Measurements from ENCODE around the gene XYLT2. TPM values are rescaled to one million over a fixed set of nuclear protein-coding genes. Genes with fewer than 3 reads are reported as not detected.
A peak's percentile ranks its signal among the peaks of the same experiment; 100 is the strongest.

The XYLT2 gene
- total and polyA plus RNA-seq, 10 of the 15 experiments (the other 5 are each of a cell fraction or from before 2014, with no cell fraction given) = 0.82 to 20.6 (median 13.0) TPM

- Histone ChIP-seq H3K36me3 (ENCODE audit: control insufficient read depth in 2 of 2, insufficient read depth in 2 of 2, low read length in 1 of 2) (peaks cover 17 to 24% of the 10 kb centered on the region in 2 experiments; a peak in 3 of 4 replicates), H3K9ac (ENCODE audit: control insufficient read depth, insufficient read depth, low read length) (no peak overlapping the region), H4K20me1 (ENCODE audit: control insufficient read depth, insufficient read depth) (no peaks in the 10 kb centered on the region), H3K4me3 (no peak overlapping the region), H3K79me2 (ENCODE audit: control insufficient read depth, insufficient read depth, low read length) (no peaks in the 10 kb centered on the region; the same call in 1 of the 2 replicates), H3K4me2 (ENCODE audit: control insufficient read depth, insufficient read depth) (no peak overlapping the region), H3K27ac (ENCODE audit: control insufficient read depth, insufficient read depth) (no peak overlapping the region), H3K9me3 (replicated peaks; ENCODE audit: control insufficient read depth, insufficient read depth, low read length) (no peaks in the 10 kb centered on the region), H2AFZ (ENCODE audit: control insufficient read depth, low read depth, low read length) (no peak overlapping the region), H3K27me3 (replicated peaks in 1 of 2; ENCODE audit: control insufficient read depth in 2 of 2, insufficient read depth in 2 of 2, low read length in 1 of 2) (no peaks in the 10 kb centered on the region), H3K4me1 (ENCODE audit: control insufficient read depth, insufficient read depth, low read length) (no peaks in the 10 kb centered on the region)
- ChIA-PET SMC1A (ENCODE audit: uncharacterized antibody, unreplicated experiment) (interaction anchor here (0.9 to 2.9 kb wide), 7 partner anchors 8 to 111 kb away, joined by 3 to 26 read pairs (median 5); partner anchors contain the start of gene LRRC59), POLR2A (interaction anchor here (1.9 to 2.3 kb wide), 2 partner anchors 27 to 33 kb away, joined by 7 to 9 read pairs; partner anchors contain the start of gene LRRC59), CTCF (interaction anchor here (0.9 to 4.5 kb wide), 11 partner anchors 9 to 151 kb away, joined by 3 to 83 read pairs (median 18); partner anchors contain the start of genes EME1, LRRC59, MRPL27 and RSAD1), RAD21 (ENCODE audit: unreplicated experiment) (interaction anchor here (1.3 to 3.0 kb wide), 3 partner anchors 34 to 122 kb away, joined by 3 to 32 read pairs (median 4); partner anchors contain the start of gene LRRC59)
- DNase-seq (ENCODE audit: low read depth, low spot score) (no peak), FAIRE-seq (no peak), ATAC-seq (no peak)
- in situ Hi-C loops (cut with MboI) = loop anchor here (5.0 kb wide), 1 partner anchor 49 kb away; no protein-coding TSS in a partner anchor
- intact Hi-C loops (cut with micrococcal nuclease; ENCODE audit: unreplicated experiment) = no loop called here
- TF ChIP-seq BHLHE40 (IDR thresholded peaks at IDR 0.05; ENCODE audit: borderline replicate concordance in 1 of 2, low read depth in 2 of 2, low read length in 1 of 2) = no peak
- TF ChIP-seq NFYB (IDR thresholded peaks at IDR 0.05; ENCODE audit: insufficient read depth, low read depth, low read length) = 0 out of 2 replicates have a peak, but pooled peaks have one; percentile 35
- BruUV-seq (replicated peaks) = no TSS peak
- WGBS (ENCODE audit: insufficient coverage, insufficient replicate concordance, low lambda C conversion rate, missing lambda C conversion rate) = 85% methylated on average over 8 of the region's 8 CpGs
Measured at GRCh38 chr17:50363217-50364060, 17.5 kb downstream of the XYLT2 start.

- no peak overlapping the region for H3K4me3 ChIP-seq
- H2AFZ ChIP-seq (ENCODE audit: control insufficient read depth, low read depth, low read length) = no peak overlapping the region
- 53% methylated on average over 3 of the region's 4 CpGs for WGBS (ENCODE audit: insufficient coverage, insufficient replicate concordance, low lambda C conversion rate, missing lambda C conversion rate)
- no TSS peak for BruUV-seq (replicated peaks)
- SMC1A ChIA-PET (ENCODE audit: uncharacterized antibody, unreplicated experiment) = interaction anchor here (1.9 kb wide), 1 partner anchor 47 kb away, joined by 9 read pairs; no protein-coding TSS in a partner anchor
- POLR2A ChIA-PET = interaction anchor here (2.3 kb wide), 1 partner anchor 33 kb away, joined by 9 read pairs; the partner anchor contains the start of gene LRRC59
- no peaks in the 10 kb centered on the region; the same call in 1 of the 2 replicates for H3K79me2 ChIP-seq (ENCODE audit: control insufficient read depth, insufficient read depth, low read length)
- DNase-seq (ENCODE audit: low read depth, low spot score) = no peak
- no peak for FAIRE-seq
- CTCF ChIA-PET = interaction anchor here (0.9 to 4.5 kb wide), 7 partner anchors 15 to 115 kb away, joined by 3 to 68 read pairs (median 18); partner anchors contain the start of genes LRRC59, RSAD1 and XYLT2
- RAD21 ChIA-PET (ENCODE audit: unreplicated experiment) = interaction anchor here (3.0 kb wide), 1 partner anchor 33 kb away, joined by 32 read pairs; the partner anchor contains the start of gene LRRC59
- no peak overlapping the region for H3K9ac ChIP-seq (ENCODE audit: control insufficient read depth, insufficient read depth, low read length)
- H3K4me1 ChIP-seq (ENCODE audit: control insufficient read depth, insufficient read depth, low read length) = no peaks in the 10 kb centered on the region
- no peak for ATAC-seq
- no peaks in the 10 kb centered on the region for H3K9me3 ChIP-seq (replicated peaks; ENCODE audit: control insufficient read depth, insufficient read depth, low read length)
- TF ChIP-seq SIX5 (IDR thresholded peaks at IDR 0.05; ENCODE audit: low read depth, low read length, severe bottlenecking) (no peak), MXI1 (IDR thresholded peaks at IDR 0.05; ENCODE audit: low read depth, low read length) (no peak), SKIL (IDR thresholded peaks at IDR 0.05; ENCODE audit: low read depth, poor library complexity, severe bottlenecking) (no peak), NFYB (IDR thresholded peaks at IDR 0.05; ENCODE audit: insufficient read depth, low read depth, low read length) (0 out of 2 replicates have a peak, but pooled peaks have one; percentile 17), SUZ12 (IDR thresholded peaks at IDR 0.05; ENCODE audit: unreplicated experiment) (no peak), POLR2AphosphoS5 (IDR thresholded peaks at IDR 0.05; ENCODE audit: low read length) (peak; percentile 5; the same call in 1 of the 2 replicates), MTA3 (IDR thresholded peaks at IDR 0.05; ENCODE audit: borderline replicate concordance, low read length) (no peak), GABPA (IDR thresholded peaks at IDR 0.05; ENCODE audit: low read depth) (no peak)
- H3K36me3 ChIP-seq (ENCODE audit: control insufficient read depth in 2 of 2, insufficient read depth in 2 of 2, low read length in 1 of 2) = peaks cover 15 to 23% of the 10 kb centered on the region in 2 experiments; a peak in 3 of 4 replicates
- no peak overlapping the region for H3K4me2 ChIP-seq (ENCODE audit: control insufficient read depth, insufficient read depth)
- no peaks in the 10 kb centered on the region for H4K20me1 ChIP-seq (ENCODE audit: control insufficient read depth, insufficient read depth)
- H3K27me3 ChIP-seq (replicated peaks in 1 of 2; ENCODE audit: control insufficient read depth in 2 of 2, insufficient read depth in 2 of 2, low read length in 1 of 2) = no peaks in the 10 kb centered on the region
- no peak overlapping the region for H3K27ac ChIP-seq (ENCODE audit: control insufficient read depth, insufficient read depth)
- intact Hi-C loops (cut with micrococcal nuclease; ENCODE audit: unreplicated experiment) = no loop called here
- in situ Hi-C loops (cut with MboI) = loop anchor here (5.0 kb wide), 1 partner anchor 48 kb away; no protein-coding TSS in a partner anchor
Measured at GRCh38 chr17:50364061-50364458, 18.1 kb downstream of the XYLT2 start.

Data from GM12878 (cell line).